Stomach (tissue), 4 donors: Measurements from ENCODE around the gene TNK2.

Experiments
- EP300 ChIP-seq: sonication (generic); formaldehyde crosslinking; IDR thresholded peaks from one replicate; pipeline ENCODE4 v1.6.1; 2017; ENCODE audit warnings: antibody characterized with exemption
- POLR2AphosphoS5 ChIP-seq, 3 donors: sonication (generic); formaldehyde crosslinking; IDR thresholded peaks; one replicate each; pipeline ENCODE4 v1.6.1; 2016; ENCODE audit warnings: antibody characterized with exemption in 3 of 3
- TF ChIP-seq, protein P1 (sequence below), 7 experiments: fragments of 450-650 bp in 4 of 7; fragments of 200-600 bp in 3 of 7; sonication (generic) in 3 of 7; IDR thresholded peaks; one replicate each; pipeline ENCODE4 v1.5.1; 2016 to 2019; ENCODE audit warnings: antibody characterized with exemption in 7 of 7, control low read depth in 2 of 7, mild to moderate bottlenecking in 1 of 7

DNA sequence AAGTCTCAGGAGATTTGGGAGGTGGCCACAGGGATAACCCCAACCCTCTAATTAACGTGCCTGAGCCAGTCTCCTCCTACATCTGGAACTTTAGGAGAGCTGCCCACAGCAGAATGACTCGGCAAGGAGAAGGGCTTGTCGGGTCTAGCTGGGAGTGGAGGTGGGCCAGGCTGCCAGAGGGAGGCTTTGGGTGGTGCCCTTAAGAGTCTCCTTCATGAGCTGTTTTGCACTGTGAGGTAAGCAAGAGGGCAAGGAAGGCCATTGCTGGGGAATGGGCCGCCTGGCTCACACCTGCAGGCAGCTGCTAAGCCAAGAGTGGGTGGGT is 3.6 kb upstream of the TNK2 start:
- TF ChIP-seq, protein P1, sequence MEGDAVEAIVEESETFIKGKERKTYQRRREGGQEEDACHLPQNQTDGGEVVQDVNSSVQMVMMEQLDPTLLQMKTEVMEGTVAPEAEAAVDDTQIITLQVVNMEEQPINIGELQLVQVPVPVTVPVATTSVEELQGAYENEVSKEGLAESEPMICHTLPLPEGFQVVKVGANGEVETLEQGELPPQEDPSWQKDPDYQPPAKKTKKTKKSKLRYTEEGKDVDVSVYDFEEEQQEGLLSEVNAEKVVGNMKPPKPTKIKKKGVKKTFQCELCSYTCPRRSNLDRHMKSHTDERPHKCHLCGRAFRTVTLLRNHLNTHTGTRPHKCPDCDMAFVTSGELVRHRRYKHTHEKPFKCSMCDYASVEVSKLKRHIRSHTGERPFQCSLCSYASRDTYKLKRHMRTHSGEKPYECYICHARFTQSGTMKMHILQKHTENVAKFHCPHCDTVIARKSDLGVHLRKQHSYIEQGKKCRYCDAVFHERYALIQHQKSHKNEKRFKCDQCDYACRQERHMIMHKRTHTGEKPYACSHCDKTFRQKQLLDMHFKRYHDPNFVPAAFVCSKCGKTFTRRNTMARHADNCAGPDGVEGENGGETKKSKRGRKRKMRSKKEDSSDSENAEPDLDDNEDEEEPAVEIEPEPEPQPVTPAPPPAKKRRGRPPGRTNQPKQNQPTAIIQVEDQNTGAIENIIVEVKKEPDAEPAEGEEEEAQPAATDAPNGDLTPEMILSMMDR (IDR thresholded peaks at IDR 0.05) = no peak
- TF ChIP-seq EP300 = no peak
- no peak for TF ChIP-seq POLR2AphosphoS5 (IDR thresholded peaks at IDR 0.05)
